Measurements from ENCODE around the gene OASL.

- TF ChIP-seq CTCF (IDR thresholded peaks at IDR 0.05; ENCODE audit: poor library complexity, severe bottlenecking), result no peak
- TF ChIP-seq EP300 (conservative IDR thresholded peaks at IDR 0.05; ENCODE audit: poor library complexity, severe bottlenecking), result no peak
Measured at GRCh38 chr12:121059031-121059898, 20.2 kb upstream of the OASL start.
